WI38 (cell line): Measurements from ENCODE around the gene FN3K.

Experiments
- H3K4me3 ChIP-seq: 2 replicates; pipeline ENCODE4 v1.5.1; 2011; ENCODE audit warnings: low read depth, mild to moderate bottlenecking, control low read depth, low read length
- TF ChIP-seq, protein P1 (sequence below): IDR thresholded peaks from 2 replicates; pipeline ENCODE4 v1.5.1; 2012; ENCODE audit warnings: low read depth, mild to moderate bottlenecking, control low read depth, low read length

Gene FN3K

DNA sequence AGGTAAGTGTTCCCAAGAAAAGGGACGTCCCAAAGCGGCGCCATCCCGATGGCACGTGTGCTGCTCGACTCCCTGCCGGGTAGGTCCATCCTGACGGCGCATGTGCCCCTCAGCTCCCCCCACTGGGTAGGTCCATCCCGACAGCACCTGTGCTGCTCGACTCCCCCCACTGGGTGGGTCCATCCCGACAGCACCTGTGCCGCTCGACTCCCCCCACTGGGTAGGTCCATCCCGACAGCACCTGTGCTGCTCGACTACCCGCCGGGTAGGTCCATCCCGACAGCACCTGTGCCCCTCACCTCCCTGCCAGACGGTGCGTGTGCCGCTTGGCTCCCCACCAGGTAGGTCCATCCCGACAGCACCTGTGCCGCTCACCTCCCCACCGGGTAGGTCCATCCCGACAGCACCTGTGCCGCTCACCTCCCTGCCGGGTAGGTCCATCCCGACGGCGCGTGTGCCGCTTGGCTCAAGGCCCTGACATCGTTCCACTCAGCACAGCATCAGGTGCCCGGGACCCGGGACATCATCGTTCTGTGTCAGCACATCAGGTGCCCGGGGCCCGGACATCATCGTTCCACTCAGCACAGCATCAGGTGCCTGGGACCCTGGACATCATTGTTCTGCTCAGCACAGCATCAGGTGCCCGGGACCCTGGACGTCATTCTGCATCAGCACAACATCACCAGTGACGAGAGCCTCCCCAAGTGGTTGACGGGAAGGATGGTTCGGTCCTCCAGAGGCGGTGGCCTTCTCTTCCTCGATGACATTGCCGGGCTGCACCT is 5.7 kb upstream of the FN3K start:
- H3K4me3 ChIP-seq, result no peak overlapping the region
- TF ChIP-seq, protein P1, sequence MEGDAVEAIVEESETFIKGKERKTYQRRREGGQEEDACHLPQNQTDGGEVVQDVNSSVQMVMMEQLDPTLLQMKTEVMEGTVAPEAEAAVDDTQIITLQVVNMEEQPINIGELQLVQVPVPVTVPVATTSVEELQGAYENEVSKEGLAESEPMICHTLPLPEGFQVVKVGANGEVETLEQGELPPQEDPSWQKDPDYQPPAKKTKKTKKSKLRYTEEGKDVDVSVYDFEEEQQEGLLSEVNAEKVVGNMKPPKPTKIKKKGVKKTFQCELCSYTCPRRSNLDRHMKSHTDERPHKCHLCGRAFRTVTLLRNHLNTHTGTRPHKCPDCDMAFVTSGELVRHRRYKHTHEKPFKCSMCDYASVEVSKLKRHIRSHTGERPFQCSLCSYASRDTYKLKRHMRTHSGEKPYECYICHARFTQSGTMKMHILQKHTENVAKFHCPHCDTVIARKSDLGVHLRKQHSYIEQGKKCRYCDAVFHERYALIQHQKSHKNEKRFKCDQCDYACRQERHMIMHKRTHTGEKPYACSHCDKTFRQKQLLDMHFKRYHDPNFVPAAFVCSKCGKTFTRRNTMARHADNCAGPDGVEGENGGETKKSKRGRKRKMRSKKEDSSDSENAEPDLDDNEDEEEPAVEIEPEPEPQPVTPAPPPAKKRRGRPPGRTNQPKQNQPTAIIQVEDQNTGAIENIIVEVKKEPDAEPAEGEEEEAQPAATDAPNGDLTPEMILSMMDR, result no peak

DNA sequence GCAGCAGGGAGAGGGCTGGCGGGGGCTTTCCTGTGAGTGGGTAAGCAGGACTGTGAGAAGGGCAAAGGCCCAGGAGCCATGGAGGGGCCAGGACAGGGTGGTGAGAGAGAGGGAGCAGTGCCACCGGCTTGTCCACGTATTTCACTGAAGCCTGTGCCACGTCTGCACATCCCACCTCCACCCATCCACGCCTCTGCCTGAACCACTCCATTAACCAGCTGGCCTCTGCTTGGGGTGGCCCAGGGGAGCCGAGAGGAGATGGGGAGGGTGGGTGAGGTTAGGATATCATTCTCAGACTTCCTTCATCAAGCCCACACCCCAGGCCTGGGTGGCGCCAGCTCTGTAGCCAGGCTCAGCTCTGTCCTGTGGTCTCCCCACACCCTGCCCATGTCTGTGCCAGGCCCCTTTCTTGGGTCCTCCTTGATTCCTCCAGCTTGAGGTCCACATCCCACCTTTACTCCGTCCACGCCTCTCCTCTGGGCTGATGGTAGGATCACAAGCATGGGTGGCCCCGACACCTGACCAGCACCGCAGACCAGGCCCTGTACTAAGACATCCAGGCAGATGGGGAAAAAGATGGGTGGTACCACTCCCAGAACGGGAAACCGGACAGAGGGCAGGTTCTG is 3.2 kb upstream of the FN3K start:
- H3K4me3 ChIP-seq, result no peak overlapping the region
- TF ChIP-seq, protein P1, result no peak

DNA sequence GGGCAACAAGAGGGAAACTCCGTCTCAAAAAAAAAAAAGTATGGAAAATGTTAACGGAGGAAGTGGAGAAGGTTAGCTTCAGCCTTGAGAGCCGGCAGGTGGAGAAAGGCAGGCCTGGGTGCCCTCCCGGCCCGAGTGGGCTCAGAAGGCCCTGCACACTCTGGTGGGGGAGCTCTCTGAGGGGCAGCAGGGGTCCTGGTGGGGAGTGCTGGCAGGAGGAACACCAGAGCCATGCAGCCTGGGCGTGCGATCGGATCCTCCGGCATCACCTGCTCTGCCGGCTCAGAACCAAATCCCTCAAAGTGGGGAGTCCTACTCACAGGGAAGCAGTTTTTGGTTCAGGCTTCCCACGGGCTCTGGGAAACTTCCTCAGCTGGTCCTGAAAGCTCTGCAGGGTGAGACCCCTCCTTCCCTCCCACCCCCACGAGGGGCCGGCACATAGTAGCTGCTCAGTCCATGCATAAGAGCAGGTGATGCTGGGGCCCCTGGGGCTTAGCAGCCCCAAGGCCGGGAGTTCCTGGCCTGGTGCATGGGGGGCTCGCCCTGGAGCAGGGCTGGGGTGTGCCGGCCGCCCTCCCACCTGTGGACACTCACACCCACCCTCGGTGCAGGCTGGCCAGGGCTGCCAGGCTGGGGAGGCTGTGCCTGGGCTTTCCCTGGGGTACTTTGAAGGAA is 1.2 kb downstream of the FN3K start:
- TF ChIP-seq, protein P1, result no peak
- no peak overlapping the region for H3K4me3 ChIP-seq

DNA sequence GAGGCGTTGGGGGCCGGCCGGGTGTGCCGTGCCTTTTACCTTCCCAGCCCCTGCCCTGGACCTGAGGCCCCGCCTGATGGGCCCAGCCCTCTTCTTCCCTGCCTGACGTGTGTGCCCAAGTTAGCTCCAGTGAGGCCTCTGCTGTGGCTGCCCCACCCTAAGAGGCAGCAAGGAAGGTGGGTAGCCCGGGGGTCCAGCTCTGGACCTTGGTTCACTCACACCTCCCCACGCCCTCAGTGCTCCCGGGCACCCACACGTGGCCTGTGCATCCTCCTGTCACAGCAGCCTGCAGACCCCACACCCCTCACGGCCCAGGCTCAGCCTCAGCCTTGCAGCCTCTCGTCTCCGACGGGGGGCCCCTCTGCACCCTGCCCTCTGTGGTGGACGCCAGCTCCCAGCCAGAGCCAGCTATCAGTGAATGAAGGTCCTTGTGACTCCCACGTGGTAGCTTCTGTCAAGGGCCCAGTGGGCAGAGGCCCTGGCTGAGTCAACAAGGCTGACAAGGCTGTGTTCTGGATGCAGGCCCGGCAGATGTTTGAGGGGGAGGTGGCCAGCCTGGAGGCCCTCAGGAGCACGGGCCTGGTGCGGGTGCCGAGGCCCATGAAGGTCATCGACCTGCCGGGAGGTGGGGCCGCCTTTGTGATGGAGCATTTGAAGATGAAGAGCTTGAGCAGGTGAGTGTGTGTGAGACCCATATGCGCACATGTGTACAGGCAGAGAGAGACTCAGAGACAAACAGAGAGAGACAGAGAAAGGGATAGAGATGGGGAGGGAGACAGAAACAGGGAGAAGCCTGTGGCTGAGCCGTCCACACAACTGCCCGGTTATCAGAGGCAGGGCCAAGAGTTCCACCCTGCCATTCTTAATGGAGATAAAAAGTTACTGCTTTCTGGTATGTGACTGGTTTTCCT is 2.8 kb downstream of the FN3K start:
- H3K4me3 ChIP-seq, result no peak overlapping the region

DNA sequence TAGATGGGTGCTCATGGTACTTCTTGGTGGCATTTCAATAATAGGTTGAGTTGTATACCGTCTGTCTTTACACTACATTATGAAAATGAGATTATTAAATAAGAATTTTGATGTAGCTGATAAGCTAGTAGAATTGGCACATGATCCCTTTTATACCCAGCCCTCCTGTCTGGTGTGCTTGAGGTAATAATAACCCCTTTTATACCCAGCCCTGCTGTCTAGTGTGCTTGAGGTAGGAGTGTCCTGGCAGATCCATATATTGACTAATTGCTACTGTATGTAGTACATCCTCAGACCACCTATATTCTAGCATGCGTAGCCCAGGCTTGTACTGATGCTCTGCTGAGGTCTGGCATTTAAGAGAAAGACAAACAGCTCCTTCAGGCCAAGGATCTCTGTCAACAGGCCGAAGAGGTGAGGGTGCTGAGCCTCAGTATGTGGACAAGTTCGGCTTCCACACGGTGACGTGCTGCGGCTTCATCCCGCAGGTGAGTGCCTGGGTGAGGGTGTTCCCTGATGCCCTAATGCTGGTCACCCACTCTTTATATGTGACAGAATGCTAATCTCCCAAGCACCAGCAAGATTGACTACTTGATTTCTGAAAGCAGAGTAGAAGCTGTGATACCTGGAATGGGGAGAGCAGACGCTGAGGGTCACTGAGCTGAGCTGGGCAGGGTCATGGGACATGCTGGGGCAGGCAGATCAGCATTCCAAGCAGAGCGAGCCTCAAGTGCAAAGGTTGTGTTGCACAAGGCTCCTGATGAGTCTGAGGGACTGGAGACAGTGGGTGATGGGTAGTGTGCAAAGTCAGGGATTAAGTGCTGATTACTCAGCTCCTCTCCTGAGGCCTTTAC is 5.7 kb downstream of the FN3K start:
- no peak overlapping the region for H3K4me3 ChIP-seq

More for the DNA sequence above, 2.8 kb downstream of the FN3K start:
- TF ChIP-seq, protein P1, result no peak

More for the DNA sequence above, 5.7 kb downstream of the FN3K start:
- TF ChIP-seq, protein P1, result no peak
